HEK293 (cell line): Measurements from ENCODE around the gene CENPB.
A peak's percentile ranks its signal among the peaks of the same experiment; 100 is the strongest.

ENCODE experiments used
- EGR2 ChIP-seq: fragments of 450-650 bp; formaldehyde crosslinking; IDR thresholded peaks from 2 replicates; pipeline ENCODE4 v1.5.1; 2016; ENCODE audit warnings: low read depth, missing biosample characterization, missing genetic modification characterization
- GLIS1 ChIP-seq: fragments of 450-650 bp; formaldehyde crosslinking; IDR thresholded peaks from 2 replicates; pipeline ENCODE4 v1.5.1; 2016; ENCODE audit warnings: missing biosample characterization, missing genetic modification characterization
- KLF9 ChIP-seq: fragments of 450-650 bp; formaldehyde crosslinking; IDR thresholded peaks from 2 replicates; pipeline ENCODE4 v1.5.1; 2016; ENCODE audit warnings: missing biosample characterization, missing genetic modification characterization, low read depth
- PRDM2 ChIP-seq: fragments of 450-650 bp; formaldehyde crosslinking; IDR thresholded peaks from 2 replicates; pipeline ENCODE4 v1.5.1; 2016; ENCODE audit warnings: missing biosample characterization, missing genetic modification characterization, borderline replicate concordance
- RBAK ChIP-seq: fragments of 450-650 bp; formaldehyde crosslinking; IDR thresholded peaks from 2 replicates; pipeline ENCODE4 v1.5.1; 2016; ENCODE audit warnings: missing biosample characterization, missing genetic modification characterization
- SCRT2 ChIP-seq: fragments of 450-650 bp; formaldehyde crosslinking; IDR thresholded peaks from 2 replicates; pipeline ENCODE4 v1.5.1; 2016; ENCODE audit warnings: missing biosample characterization, missing genetic modification characterization
- YY2 ChIP-seq: fragments of 450-650 bp; formaldehyde crosslinking; IDR thresholded peaks from 2 replicates; pipeline ENCODE4 v1.5.1; 2016; ENCODE audit warnings: missing biosample characterization, missing genetic modification characterization
- ZBTB17 ChIP-seq: fragments of 450-650 bp; formaldehyde crosslinking; IDR thresholded peaks from 2 replicates; pipeline ENCODE4 v1.5.1; 2016; ENCODE audit warnings: missing biosample characterization, missing genetic modification characterization
- ZEB2 ChIP-seq: fragments of 450-650 bp; formaldehyde crosslinking; IDR thresholded peaks from 2 replicates; pipeline ENCODE4 v1.5.1; 2016; ENCODE audit warnings: missing biosample characterization, missing genetic modification characterization
- ZNF121 ChIP-seq: fragments of 450-650 bp; formaldehyde crosslinking; IDR thresholded peaks from 2 replicates; pipeline ENCODE4 v1.5.1; 2016; ENCODE audit warnings: missing biosample characterization, missing genetic modification characterization
- ZNF16 ChIP-seq: fragments of 450-650 bp; formaldehyde crosslinking; IDR thresholded peaks from 2 replicates; pipeline ENCODE4 v1.5.1; 2016; ENCODE audit warnings: low read depth, missing biosample characterization, missing genetic modification characterization
- ZNF184 ChIP-seq: fragments of 450-650 bp; IDR thresholded peaks from 2 replicates; pipeline ENCODE4 v1.5.1; 2018; ENCODE audit warnings: missing biosample characterization, mild to moderate bottlenecking, missing genetic modification characterization
- ZNF416 ChIP-seq: fragments of 450-650 bp; formaldehyde crosslinking; IDR thresholded peaks from 2 replicates; pipeline ENCODE4 v1.5.1; 2016; ENCODE audit warnings: missing biosample characterization, missing genetic modification characterization
- ZNF571 ChIP-seq: fragments of 450-650 bp; formaldehyde crosslinking; IDR thresholded peaks from 2 replicates; pipeline ENCODE4 v1.5.0; 2017; ENCODE audit warnings: missing biosample characterization, missing genetic modification characterization
- ZSCAN30 ChIP-seq: fragments of 450-650 bp; IDR thresholded peaks from 2 replicates; pipeline ENCODE4 v1.5.1; 2018; ENCODE audit warnings: missing biosample characterization, mild to moderate bottlenecking, missing genetic modification characterization, moderate library complexity
- TF ChIP-seq, protein P1 (sequence below): fragments of 450-650 bp; formaldehyde crosslinking; IDR thresholded peaks from 2 replicates; pipeline ENCODE4 v1.5.1; 2016; ENCODE audit warnings: missing biosample characterization, missing genetic modification characterization
- TF ChIP-seq, protein P2 (sequence below): fragments of 450-650 bp; formaldehyde crosslinking; IDR thresholded peaks from 2 replicates; pipeline ENCODE4 v1.5.1; 2016; ENCODE audit warnings: missing biosample characterization, missing genetic modification characterization
- TF ChIP-seq, protein P3 (sequence below): fragments of 450-650 bp; formaldehyde crosslinking; IDR thresholded peaks from 2 replicates; pipeline ENCODE4 v1.5.1; 2016; ENCODE audit warnings: missing biosample characterization, missing genetic modification characterization
- TF ChIP-seq, protein P4 (sequence below): fragments of 450-650 bp; formaldehyde crosslinking; IDR thresholded peaks from 2 replicates; pipeline ENCODE4 v1.5.1; 2016; ENCODE audit warnings: missing biosample characterization, missing genetic modification characterization, borderline replicate concordance

Gene CENPB

GRCh38 chr20:3795511-3796468 lies 9.2 kb upstream of the CENPB start, which contains the start of gene CDC25B (continued):
- TF ChIP-seq, protein P1, sequence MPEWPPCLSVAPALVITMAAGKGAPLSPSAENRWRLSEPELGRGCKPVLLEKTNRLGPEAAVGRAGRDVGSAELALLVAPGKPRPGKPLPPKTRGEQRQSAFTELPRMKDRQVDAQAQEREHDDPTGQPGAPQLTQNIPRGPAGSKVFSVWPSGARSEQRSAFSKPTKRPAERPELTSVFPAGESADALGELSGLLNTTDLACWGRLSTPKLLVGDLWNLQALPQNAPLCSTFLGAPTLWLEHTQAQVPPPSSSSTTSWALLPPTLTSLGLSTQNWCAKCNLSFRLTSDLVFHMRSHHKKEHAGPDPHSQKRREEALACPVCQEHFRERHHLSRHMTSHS (tag by site-specific recombination) = no peak
- TF ChIP-seq EGR2 (tag by site-specific recombination) (peak; percentile 77), ZSCAN30 (tag by site-specific recombination) (peak; percentile 69), GLIS1 (tag by site-specific recombination) (peak; percentile 95), ZNF416 (tag by site-specific recombination) (no peak), RBAK (tag by site-specific recombination) (no peak), KLF9 (tag by site-specific recombination) (peak; percentile 67), ZNF184 (tag by site-specific recombination) (no peak), ZBTB17 (no peak; the same call in 1 of the 2 replicates), ZNF121 (peak; percentile 63; the same call in 1 of the 2 replicates), ZNF16 (tag by site-specific recombination) (no peak), SCRT2 (tag by site-specific recombination) (no peak), ZNF571 (tag by site-specific recombination) (no peak), PRDM2 (tag by site-specific recombination) (no peak), ZEB2 (peak; percentile 65), YY2 (tag by site-specific recombination) (no peak)
- TF ChIP-seq, protein P2, sequence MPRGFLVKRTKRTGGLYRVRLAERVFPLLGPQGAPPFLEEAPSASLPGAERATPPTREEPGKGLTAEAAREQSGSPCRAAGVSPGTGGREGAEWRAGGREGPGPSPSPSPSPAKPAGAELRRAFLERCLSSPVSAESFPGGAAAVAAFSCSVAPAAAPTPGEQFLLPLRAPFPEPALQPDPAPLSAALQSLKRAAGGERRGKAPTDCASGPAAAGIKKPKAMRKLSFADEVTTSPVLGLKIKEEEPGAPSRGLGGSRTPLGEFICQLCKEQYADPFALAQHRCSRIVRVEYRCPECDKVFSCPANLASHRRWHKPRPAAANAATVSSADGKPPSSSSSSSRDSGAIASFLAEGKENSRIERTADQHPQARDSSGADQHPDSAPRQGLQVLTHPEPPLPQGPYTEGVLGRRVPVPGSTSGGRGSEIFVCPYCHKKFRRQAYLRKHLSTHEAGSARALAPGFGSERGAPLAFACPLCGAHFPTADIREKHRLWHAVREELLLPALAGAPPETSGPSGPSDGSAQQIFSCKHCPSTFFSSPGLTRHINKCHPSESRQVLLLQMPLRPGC = peak; percentile 41; the same call in 1 of the 2 replicates
- TF ChIP-seq, protein P3, sequence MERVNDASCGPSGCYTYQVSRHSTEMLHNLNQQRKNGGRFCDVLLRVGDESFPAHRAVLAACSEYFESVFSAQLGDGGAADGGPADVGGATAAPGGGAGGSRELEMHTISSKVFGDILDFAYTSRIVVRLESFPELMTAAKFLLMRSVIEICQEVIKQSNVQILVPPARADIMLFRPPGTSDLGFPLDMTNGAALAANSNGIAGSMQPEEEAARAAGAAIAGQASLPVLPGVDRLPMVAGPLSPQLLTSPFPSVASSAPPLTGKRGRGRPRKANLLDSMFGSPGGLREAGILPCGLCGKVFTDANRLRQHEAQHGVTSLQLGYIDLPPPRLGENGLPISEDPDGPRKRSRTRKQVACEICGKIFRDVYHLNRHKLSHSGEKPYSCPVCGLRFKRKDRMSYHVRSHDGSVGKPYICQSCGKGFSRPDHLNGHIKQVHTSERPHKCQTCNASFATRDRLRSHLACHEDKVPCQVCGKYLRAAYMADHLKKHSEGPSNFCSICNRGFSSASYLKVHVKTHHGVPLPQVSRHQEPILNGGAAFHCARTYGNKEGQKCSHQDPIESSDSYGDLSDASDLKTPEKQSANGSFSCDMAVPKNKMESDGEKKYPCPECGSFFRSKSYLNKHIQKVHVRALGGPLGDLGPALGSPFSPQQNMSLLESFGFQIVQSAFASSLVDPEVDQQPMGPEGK (tag by site-specific recombination) = peak; percentile 72
- TF ChIP-seq, protein P4, sequence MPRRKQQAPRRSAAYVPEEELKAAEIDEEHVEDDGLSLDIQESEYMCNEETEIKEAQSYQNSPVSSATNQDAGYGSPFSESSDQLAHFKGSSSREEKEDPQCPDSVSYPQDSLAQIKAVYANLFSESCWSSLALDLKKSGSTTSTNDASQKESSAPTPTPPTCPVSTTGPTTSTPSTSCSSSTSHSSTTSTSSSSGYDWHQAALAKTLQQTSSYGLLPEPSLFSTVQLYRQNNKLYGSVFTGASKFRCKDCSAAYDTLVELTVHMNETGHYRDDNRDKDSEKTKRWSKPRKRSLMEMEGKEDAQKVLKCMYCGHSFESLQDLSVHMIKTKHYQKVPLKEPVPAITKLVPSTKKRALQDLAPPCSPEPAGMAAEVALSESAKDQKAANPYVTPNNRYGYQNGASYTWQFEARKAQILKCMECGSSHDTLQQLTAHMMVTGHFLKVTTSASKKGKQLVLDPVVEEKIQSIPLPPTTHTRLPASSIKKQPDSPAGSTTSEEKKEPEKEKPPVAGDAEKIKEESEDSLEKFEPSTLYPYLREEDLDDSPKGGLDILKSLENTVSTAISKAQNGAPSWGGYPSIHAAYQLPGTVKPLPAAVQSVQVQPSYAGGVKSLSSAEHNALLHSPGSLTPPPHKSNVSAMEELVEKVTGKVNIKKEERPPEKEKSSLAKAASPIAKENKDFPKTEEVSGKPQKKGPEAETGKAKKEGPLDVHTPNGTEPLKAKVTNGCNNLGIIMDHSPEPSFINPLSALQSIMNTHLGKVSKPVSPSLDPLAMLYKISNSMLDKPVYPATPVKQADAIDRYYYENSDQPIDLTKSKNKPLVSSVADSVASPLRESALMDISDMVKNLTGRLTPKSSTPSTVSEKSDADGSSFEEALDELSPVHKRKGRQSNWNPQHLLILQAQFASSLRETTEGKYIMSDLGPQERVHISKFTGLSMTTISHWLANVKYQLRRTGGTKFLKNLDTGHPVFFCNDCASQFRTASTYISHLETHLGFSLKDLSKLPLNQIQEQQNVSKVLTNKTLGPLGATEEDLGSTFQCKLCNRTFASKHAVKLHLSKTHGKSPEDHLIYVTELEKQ (tag by site-specific recombination) = no peak
